DND-41 (cell line): ENCODE measurements around the gene CD200.

Source experiments
- CTCF ChIP-seq: IDR thresholded peaks from 2 replicates; pipeline ENCODE4 v1.5.1; 2012; ENCODE audit warnings: borderline replicate concordance, low read length, moderate library complexity, mild to moderate bottlenecking; ENCODE audit not compliant: poor library complexity, severe bottlenecking; ENCODE audit errors: extremely low read depth
- EZH2 ChIP-seq: IDR thresholded peaks from 3 replicates; pipeline ENCODE4 v1.6.1; 2012; ENCODE audit warnings: borderline replicate concordance, low read depth, mild to moderate bottlenecking, moderate library complexity, low read length, inconsistent platforms; ENCODE audit not compliant: severe bottlenecking

- no peak for TF ChIP-seq CTCF
- no peak for TF ChIP-seq EZH2
These were observed 29.3 kb downstream of the CD200 start for GRCh38 chr3:112362221-112362620.
